GM12801 (cell line): Measurements from ENCODE around the gene SSR2.

Source experiments
- TF ChIP-seq, protein P1 (sequence below): IDR thresholded peaks from one replicate; pipeline ENCODE4 v1.5.1; 2011; ENCODE audit warnings: control low read depth; ENCODE audit not compliant: insufficient read length; ENCODE audit errors: extremely low read depth

SSR2 gene

DNA sequence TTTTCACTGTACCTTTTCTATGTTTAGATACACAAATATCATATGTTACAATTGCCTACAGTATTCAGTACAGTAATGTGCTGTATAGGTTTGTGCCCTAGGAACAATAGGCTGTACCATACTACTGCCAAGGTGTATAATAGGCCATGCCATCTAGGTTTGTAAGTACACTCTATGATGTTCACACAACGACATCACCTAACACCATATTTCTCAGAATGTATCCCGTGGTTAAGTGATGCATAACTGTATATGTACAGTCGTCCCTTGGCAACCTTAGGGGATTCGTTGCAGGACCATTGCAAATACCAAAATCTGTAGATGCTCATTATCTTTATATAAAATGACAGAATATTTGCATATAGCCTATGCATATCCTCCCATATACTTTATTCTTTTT, 5.8 kb upstream of the SSR2 start:
- TF ChIP-seq, protein P1, sequence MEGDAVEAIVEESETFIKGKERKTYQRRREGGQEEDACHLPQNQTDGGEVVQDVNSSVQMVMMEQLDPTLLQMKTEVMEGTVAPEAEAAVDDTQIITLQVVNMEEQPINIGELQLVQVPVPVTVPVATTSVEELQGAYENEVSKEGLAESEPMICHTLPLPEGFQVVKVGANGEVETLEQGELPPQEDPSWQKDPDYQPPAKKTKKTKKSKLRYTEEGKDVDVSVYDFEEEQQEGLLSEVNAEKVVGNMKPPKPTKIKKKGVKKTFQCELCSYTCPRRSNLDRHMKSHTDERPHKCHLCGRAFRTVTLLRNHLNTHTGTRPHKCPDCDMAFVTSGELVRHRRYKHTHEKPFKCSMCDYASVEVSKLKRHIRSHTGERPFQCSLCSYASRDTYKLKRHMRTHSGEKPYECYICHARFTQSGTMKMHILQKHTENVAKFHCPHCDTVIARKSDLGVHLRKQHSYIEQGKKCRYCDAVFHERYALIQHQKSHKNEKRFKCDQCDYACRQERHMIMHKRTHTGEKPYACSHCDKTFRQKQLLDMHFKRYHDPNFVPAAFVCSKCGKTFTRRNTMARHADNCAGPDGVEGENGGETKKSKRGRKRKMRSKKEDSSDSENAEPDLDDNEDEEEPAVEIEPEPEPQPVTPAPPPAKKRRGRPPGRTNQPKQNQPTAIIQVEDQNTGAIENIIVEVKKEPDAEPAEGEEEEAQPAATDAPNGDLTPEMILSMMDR, result no peak

DNA sequence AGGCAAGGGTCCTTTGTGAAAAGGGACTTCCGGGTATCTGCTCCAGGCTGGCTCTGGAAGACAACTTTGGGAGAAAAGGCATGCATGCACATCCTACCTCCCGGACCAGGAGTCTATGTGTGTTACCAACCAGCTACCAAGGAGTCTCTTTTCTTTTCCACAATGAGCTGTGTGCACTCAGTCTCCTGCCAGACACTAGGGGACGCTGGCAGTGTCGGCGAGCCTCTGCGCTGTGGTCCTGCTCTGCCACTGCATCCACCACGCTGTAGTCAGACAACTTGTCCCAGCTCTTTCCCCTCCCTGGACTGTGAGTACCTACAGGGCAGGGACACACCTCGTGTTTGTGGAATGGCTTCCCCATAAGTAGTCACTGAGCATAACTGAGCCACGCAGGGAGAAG, 5.1 kb upstream of the SSR2 start:
- TF ChIP-seq, protein P1, result no peak

DNA sequence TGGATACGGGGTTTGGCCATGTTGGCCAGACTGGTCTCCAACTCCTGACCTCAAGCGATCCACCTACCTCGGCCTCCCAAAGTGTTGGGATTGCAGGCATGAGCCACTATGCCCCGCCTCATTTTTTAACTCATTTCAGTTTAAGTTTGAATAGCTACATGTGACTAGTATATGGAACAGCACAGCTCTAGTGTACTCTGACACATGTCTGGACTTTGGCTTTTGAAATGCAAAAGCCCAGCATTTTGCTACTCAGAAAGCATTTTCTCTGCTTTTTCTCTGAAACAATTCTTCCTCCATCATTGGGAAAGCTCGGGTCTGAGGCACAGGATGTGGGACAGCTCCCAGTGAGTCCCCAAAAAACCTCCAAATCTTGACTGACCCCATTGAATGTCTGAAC, 4.0 kb upstream of the SSR2 start:
- TF ChIP-seq, protein P1, result no peak

DNA sequence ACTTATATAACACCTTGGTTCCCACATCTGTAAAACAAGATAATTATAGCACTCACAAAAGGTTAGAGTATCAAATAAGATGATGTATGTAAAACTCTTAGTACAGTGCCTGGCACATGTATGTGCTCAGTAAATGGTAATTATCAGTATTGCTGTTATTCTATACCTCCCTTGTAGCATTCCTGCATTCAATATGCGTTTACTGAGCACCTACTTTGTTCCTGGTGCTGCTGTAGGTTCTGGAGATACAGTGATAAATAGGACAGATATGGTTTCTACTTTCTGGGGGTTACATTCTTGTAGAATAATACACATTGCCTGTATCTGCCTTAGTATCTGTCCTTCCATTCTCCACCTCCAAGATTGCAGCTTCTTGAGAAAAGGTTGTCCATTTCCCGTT, 1.2 kb upstream of the SSR2 start:
- TF ChIP-seq, protein P1, result no peak

DNA sequence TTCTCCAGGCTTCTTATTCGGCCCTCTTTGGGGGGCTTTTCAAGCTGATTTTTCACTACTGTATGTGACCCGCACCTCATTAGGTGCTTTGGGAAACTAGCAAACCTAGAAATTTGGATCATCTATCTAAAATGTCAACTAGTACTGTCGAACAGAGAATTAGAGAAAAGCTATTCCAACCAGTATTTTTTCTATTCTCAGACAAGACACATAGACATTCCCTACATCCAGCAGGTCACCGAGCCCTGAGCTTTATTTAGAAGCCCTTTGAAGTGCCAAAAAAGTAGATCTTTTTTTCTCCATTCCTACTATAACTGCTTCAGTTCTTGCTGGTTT, 310 bp upstream of the SSR2 start:
- TF ChIP-seq, protein P1, result no peak

DNA sequence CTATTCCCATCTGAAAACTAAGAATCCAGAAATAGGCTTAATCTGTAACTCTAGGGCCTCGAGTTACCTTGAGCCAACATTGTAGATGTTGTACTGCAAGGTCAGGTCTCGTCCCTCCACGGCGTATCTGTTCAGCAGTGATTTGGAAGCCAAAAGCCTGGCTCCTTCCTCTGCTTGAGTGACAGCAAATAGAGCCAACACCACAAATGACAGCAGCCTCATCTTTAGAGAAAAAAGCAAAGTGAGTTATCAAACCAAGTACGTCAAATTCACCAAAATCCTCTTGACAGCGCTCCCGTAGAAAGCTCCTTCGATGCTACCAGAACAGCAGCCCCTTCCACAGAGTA, 832 bp downstream of the SSR2 start:
- TF ChIP-seq, protein P1, result no peak

DNA sequence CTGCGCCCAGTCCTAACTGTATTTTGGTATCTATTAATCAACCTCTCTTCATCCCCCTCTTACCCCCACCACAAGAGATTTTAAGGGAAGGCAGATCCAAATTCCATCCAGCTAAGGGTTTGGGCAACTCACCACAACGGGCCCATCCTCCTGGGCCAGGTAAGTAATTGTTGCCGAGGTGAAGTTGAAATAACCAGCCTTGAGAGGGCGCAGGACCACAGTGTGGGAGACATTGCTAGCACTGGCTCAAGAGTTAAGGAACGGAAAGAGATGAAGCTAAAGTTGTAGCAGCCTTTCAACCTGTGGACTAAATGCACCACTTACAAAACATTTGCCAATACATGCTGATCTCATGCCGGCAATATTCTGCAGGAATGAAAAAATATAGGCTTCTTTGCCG, 5.9 kb downstream of the SSR2 start:
- TF ChIP-seq, protein P1, result no peak
